Measurements from ENCODE around the gene DNAJC5.

- TF ChIP-seq CTCF (IDR thresholded peaks at IDR 0.05 in 4 of 5, conservative IDR thresholded peaks at IDR 0.05 in 1 of 5) (no peak), POLR2A (IDR thresholded peaks at IDR 0.05) (peak; percentile 15 to 36)
These were observed 55.9 kb downstream of the DNAJC5 start for GRCh38 chr20:63950701-63951397.
